HG02852 (cell line): ENCODE measurements around the gene DIO1.
A peak's percentile ranks its signal among the peaks of the same experiment; 100 is the strongest.

Source experiments
- ATAC-seq: cut with Tn5 transposase; IDR thresholded peaks from one replicate; pipeline ENCODE4 v1.9.1; 2021; ENCODE audit warnings: mild to moderate bottlenecking, moderate library complexity; ENCODE audit not compliant: unreplicated experiment

The DIO1 gene

DNA sequence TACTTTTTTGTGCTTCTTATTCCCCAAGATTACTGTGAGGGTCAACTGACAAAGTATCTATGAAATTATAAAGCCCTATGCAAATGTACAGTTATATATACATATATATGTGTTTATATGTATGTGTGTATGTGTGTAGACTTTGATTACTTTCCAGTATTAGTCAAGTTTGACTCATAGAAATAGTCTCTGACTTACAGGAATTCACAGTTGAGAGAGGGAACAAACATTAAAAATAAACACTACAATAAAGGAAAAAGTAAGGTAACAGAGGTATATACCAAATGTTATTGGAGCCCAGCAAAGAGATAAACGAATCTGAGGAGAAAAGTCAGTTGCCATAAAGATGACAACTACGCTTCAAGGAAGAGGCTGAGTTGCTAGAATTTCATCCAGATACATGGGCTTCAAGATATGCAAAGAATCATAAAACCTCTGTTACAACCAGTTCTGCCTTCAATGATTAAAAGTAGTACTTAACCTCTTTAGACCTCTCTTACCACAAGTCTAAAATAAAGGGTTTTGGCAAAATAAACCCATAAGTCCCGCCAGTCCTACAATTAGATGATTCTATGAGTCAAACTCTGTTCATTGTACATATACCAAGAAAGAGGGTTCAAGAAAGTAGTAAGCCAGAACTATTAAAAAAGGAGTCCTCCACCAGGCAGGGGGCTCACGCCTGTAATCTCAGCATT lies 44.3 kb downstream of the DIO1 start:
- ATAC-seq, result no peak

GRCh38 chr1:53942127-53942957 lies 48.4 kb downstream of the DIO1 start:
- ATAC-seq, result no peak

DNA sequence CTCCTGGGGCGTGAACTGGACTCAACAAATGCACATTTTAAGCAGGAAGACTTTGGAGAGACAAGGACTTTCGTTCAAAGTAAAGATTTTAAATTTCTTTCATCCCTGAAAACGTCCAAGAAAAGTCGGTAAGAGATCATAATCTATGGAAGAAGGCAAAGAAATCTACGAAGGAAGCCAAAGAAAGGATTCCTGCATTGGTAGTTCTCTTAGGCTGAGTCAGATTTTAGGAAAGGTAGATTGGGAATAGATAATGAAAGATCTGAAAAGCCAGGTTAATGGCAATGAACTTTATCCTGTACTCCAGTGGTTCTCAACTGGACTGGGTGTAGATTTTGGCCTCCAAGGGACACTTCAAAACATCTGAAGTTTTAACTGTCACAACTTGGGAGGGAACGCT lies 49.1 kb downstream of the DIO1 start:
- ATAC-seq, result no peak

DNA sequence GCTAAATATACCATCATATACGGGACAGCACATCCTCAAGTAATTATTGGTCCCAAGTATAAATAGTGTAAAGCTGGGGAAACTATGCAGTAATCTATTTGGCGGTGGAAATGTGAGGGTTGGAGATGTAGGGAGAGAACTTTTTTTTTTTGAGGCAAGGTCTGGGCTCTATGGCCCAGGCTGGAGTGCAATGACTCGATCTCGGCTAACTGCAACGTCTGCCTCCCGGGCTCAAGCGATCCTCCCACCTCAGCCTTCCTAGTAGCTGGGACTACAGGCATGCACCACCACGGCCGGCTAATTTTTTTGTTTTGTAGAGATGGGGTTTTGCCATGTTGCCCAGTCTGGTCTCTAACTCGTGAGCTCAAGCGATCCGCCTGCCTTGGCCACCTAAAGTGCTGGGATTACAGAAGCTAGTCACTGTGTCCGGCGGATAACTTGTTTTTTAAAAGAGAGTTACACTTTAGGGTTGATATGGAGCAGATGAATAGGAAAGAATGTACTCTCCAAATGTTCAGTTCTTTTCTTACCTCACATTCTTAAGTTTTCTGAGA lies 49.6 kb downstream of the DIO1 start:
- ATAC-seq, result no peak

GRCh38 chr1:53944469-53945182 lies 50.6 kb downstream of the DIO1 start:
- ATAC-seq, result no peak

DNA sequence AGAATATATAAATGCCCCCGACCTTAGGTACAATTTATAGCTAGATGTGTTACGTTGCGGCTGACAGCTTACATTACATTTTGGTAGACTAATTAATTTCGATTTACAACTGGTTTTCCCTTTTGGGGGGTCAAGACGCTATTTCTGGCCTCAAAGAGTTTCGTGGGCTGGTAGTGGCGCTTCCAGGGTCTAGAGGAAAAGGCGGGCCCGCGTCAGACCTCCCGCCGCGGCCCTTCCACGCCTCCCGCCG lies 51.1 kb downstream of the DIO1 start:
- ATAC-seq, result no peak

- peak; percentile 62 for ATAC-seq
Observed at GRCh38 chr1:53945433-53946251, 51.7 kb downstream of the DIO1 start, which contains the start of gene IFT25. Gene IFT25, minus strand, starts transcription at chr1:53945699. Its CDS starts 5,617 bp downstream, at chr1:53940082.

GRCh38 chr1:53946252-53947171 lies 52.5 kb downstream of the DIO1 start, which contains the start of gene LRRC42:
Gene LRRC42, plus strand, starts transcription at chr1:53946350. Its CDS starts 5,650 bp downstream, at chr1:53952000.
- peak; percentile 66 for ATAC-seq

GRCh38 chr1:53947172-53947907 lies 53.4 kb downstream of the DIO1 start:
- no peak for ATAC-seq

DNA sequence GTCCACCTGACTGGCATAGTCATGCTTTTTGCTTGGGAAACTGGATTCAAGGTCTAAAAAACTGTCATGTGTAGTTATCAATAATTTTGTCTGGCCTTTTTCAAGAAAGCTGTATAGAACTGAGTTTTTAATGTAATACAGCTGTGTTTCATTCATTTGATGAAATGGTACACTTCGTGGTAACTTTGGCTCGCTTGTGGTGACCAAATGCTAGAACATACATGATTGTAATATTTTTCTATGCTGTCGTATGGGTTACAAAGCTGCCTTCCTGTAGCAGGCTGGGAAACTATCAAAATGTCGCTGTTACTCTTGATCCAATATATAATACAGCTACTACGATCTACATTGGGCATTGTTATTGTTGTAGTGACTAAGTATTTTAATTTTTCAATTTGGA lies 54.3 kb downstream of the DIO1 start:
- no peak for ATAC-seq

- ATAC-seq, result no peak
Observed at GRCh38 chr1:53949023-53949990, 55.3 kb downstream of the DIO1 start.

DNA sequence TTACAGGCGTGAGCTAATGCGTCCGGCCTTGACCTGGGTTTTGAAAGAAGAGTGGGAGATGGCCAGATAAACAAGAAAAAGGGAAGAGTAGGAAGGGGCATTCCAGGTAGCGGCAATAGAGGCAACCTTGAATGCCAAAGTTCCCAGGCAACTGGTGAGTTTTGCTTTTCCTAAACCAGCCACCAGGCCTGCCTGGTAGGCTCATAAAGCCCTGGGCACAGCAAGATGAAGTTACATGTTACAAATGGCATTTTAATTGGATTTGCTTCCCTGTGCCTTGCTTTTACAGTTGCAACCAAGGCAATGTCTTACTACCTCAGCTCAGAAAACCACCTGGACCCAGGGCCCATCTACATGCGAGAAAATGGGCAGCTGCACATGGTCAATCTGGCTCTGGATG lies 57.7 kb downstream of the DIO1 start:
- no peak for ATAC-seq

GRCh38 chr1:53954128-53954527 lies 60.1 kb downstream of the DIO1 start:
- no peak for ATAC-seq

DNA sequence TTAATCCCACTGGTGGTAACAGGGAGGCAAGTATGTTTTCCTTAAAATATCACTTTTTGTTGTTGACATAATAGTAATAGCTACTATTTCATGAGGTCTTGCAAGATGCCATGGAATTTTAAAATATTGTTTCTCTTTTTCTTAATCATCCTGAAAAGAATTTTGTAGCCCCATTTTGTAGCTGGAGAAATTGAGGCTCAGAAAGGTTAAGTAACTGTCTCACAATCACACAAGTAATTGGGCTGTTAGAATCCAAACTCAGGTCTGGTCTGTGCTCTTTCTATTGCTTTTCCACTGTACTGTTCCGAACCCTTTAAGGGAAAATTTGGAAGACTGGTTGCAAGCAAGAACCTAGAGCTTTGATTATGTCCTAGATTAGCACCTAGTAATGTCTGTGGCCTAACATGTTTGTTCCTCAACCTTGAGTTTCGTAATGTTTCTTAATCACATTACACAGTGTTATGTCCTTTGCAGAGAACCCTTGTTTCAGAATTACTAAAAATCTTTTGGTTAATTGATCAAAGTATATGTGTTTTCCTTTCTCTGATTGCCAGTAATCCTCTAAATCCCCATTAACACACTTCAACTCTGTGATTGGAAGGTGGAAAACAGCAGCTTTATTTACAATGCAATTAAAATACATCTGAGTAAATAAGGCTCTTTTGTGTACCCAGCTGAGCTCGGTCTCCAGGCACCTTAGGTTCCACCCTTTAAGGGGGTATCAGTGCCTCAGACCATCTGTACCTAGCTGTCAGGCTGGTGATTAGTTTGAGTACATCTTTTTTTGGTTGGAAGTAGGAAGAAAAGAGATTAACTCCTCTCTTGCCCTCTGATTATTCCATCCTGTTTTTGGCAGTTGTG lies 62.6 kb downstream of the DIO1 start:
- ATAC-seq, result no peak

DNA sequence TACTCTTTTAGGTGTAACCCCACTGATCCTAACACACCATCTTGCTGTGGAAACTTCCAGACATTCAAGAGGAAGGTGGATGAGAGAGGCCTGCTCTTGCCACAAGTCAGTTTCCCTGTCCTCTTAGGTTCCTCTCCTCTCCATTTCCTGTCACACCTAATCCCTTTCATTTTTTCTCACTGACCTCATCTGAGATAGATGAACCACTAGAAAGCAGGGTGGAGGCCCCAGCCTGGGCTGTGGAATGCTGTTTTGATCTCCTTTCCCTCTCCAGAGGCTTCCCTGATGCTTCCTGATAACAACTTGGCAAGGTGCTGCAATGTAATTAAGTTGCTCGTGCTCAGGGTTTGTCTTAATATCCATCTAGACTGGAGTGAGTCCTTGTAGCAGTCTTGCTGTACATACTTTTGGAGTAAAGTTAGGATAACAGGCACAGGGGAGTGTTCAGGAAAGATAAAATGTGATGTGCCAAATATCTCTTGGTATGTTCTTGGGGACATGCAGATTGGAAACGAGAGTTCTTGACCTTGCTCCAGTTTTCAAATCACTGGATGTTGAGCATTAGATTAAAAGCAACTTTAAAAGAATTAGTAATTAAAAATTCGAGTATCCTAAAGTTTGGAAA lies 63.3 kb downstream of the DIO1 start:
- ATAC-seq, result no peak

DNA sequence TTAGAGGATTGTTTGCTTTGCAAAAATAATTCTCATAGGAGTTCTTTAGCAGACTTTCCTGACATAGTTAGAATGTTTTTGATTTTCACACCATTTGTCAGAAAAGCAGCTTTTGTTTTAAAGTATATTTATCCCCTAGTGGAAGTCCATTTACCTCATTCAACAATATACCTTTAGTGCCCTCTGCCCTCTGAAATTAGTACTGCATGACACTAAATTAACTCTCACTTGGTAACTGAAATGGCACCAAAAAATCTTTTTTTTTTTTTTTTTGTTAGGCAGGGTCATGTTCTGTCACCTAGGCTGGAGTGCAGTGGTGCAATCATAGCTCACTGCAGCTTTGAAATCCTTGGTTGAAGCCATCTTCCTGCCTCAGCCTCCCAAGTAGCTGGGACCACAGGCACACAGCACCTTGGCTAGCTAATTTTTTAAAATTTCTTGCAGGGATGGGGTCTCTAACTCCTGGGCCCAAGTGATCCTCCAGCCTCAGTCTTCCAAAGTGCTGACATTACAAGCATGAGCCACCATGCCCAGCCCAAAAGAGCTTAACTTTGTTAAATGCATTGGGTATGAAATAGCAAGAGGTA lies 65.8 kb downstream of the DIO1 start:
- ATAC-seq, result no peak
